PC-3 (cell line): ENCODE measurements around the gene CLEC16A. TPM values are rescaled to one million over a fixed set of nuclear protein-coding genes. Genes with fewer than 3 reads are reported as not detected.
"Not testable (repeated sequence)": the region's sequence is repeated elsewhere in the genome, so short reads cannot be mapped to it uniquely, and the experiment has no call there.

ENCODE experiments used
- ATAC-seq: fragments of 200-7000 bp; cut with Tn5 transposase; 2 replicates; pipeline ENCODE4 v1.9.1; 2020; ENCODE audit warnings: mild to moderate bottlenecking, moderate library complexity
- BruUV-seq: library from RNA; stranded (reverse); fragments of 400-500 nt; replicated peaks from 2 replicates; lab custom pipeline; 2021; lab: Mats Ljungman, UMichigan
- CTCF ChIA-PET: fragments of 300-600 bp; sonication (Branson Sonifier 250); formaldehyde crosslinking; loops from one replicate; lab custom pipeline; 2022; ENCODE audit warnings: antibody characterized with exemption; lab: Charles Lee
- POLR2A ChIA-PET: fragments of 300-600 bp; sonication (Branson Sonifier 250); formaldehyde crosslinking; loops from one replicate; lab custom pipeline; 2022; ENCODE audit warnings: antibody characterized with exemption; ENCODE audit not compliant: unreplicated experiment; lab: Charles Lee
- DNase-seq: peaks from one replicate; pipeline ENCODE4 v3.0.0-alpha.2; 2015
- H2AFZ ChIP-seq: fragments of 300-600 bp; sonication (generic); 2 replicates; pipeline ENCODE4 v1.6.0; 2016; ENCODE audit warnings: antibody characterized with exemption, low read length
- H3F3A ChIP-seq: fragments of 300-600 bp; sonication (generic); one replicate; pipeline ENCODE4 v1.6.0; 2017; ENCODE audit warnings: antibody characterized with exemption, low read length, control low read depth, mild to moderate bottlenecking; ENCODE audit not compliant: unreplicated experiment
- H3K27ac ChIP-seq: fragments of 300-600 bp; sonication (generic); 2 replicates; pipeline ENCODE4 v1.5.1; 2016; ENCODE audit warnings: mild to moderate bottlenecking, low read length
- H3K27me3 ChIP-seq: fragments of 300-600 bp; sonication (generic); 2 replicates; pipeline ENCODE4 v1.6.1; 2016; ENCODE audit warnings: low read length, mixed read lengths
- H3K36me3 ChIP-seq: fragments of 300-600 bp; sonication (generic); 2 replicates; pipeline ENCODE4 v1.6.1; 2016; ENCODE audit warnings: low read depth, mixed run types, low read length, mixed read lengths
- H3K4me1 ChIP-seq: fragments of 300-600 bp; sonication (generic); 2 replicates; pipeline ENCODE4 v1.5.1; 2016; ENCODE audit warnings: low read length; ENCODE audit not compliant: insufficient read depth
- H3K4me2 ChIP-seq: fragments of 300-600 bp; sonication (generic); 2 replicates; pipeline ENCODE4 v1.6.0; 2016; ENCODE audit warnings: low read length
- H3K4me3 ChIP-seq: fragments of 300-600 bp; sonication (generic); 2 replicates; pipeline ENCODE4 v1.5.1; 2016; ENCODE audit warnings: mild to moderate bottlenecking, low read length, mixed read lengths
- H3K79me2 ChIP-seq: fragments of 300-600 bp; sonication (generic); 2 replicates; pipeline ENCODE4 v1.6.1; 2017; ENCODE audit warnings: low read length, mixed read lengths
- H3K9ac ChIP-seq: fragments of 300-600 bp; sonication (generic); 2 replicates; pipeline ENCODE4 v1.6.0; 2016; ENCODE audit warnings: mild to moderate bottlenecking, low read length
- H3K9me2 ChIP-seq: fragments of 300-600 bp; sonication (generic); replicated peaks from 2 replicates; pipeline ENCODE4 v1.6.1; 2016; ENCODE audit warnings: mixed run types, low read length, mixed read lengths
- H3K9me3 ChIP-seq: fragments of 300-600 bp; sonication (generic); 2 replicates; pipeline ENCODE4 v1.6.1; 2016; ENCODE audit warnings: low read length, mixed read lengths
- H4K20me1 ChIP-seq: fragments of 300-600 bp; sonication (generic); 2 replicates; pipeline ENCODE4 v1.6.1; 2016; ENCODE audit warnings: low read length, mixed read lengths
- EZH2 ChIP-seq: fragments of 300-600 bp; sonication (generic); IDR thresholded peaks from one replicate; pipeline ENCODE4 v1.6.1; 2017; ENCODE audit warnings: antibody characterized with exemption, mild to moderate bottlenecking, low read length; ENCODE audit not compliant: unreplicated experiment
- EZH2phosphoT487 ChIP-seq: fragments of 300-600 bp; sonication (generic); IDR thresholded peaks from 2 replicates; pipeline ENCODE4 v1.6.1; 2018; ENCODE audit warnings: mild to moderate bottlenecking, antibody characterized with exemption, low read length, borderline replicate concordance
- intact Hi-C: fragments of 100-400 bp; cut with micrococcal nuclease; formaldehyde crosslinking; loops from 2 replicates; pipeline ENCODE4 v1.9.0; 2023
- total RNA-seq: library from RNA; depleted of rRNA; stranded (reverse); fragments of >200 nt; gene quantifications from 2 replicates; pipeline ENCODE4 v1.2.3, GENCODE V29; 2014
- TF ChIP-seq, protein P1 (sequence below): fragments of 300-600 bp; sonication (generic); conservative IDR thresholded peaks from 2 replicates; pipeline ENCODE4 v1.5.1; 2017; ENCODE audit warnings: antibody characterized with exemption, low read depth, mild to moderate bottlenecking, low read length

The CLEC16A gene
- total RNA-seq, 1 experiment from 2014 or later: 9.5 TPM

GRCh38 chr16:10926094-10926493 lies 18.3 kb upstream of the CLEC16A start:
- no peak for DNase-seq
- H4K20me1 ChIP-seq: no peaks in the 10 kb centered on the region
- H3K9me2 ChIP-seq: no peaks in the 10 kb centered on the region
- no peaks in the 10 kb centered on the region for H3F3A ChIP-seq
- H3K36me3 ChIP-seq: no peaks in the 10 kb centered on the region
- ChIA-PET POLR2A (no interaction called here), CTCF (interaction anchor here (0.6 kb wide), 1 partner anchor 33 kb away, joined by 5 read pairs; no protein-coding TSS in a partner anchor)
- no peak overlapping the region for H3K4me2 ChIP-seq
- no peak overlapping the region for H2AFZ ChIP-seq
- H3K9me3 ChIP-seq: no peaks in the 10 kb centered on the region
- no peak overlapping the region for H3K4me3 ChIP-seq
- no TSS peak for BruUV-seq
- H3K27me3 ChIP-seq: no peaks in the 10 kb centered on the region
- intact Hi-C loops: no loop called here
- ATAC-seq: no peak
- no peak overlapping the region for H3K9ac ChIP-seq
- no peak overlapping the region for H3K27ac ChIP-seq
- H3K4me1 ChIP-seq: no peaks in the 10 kb centered on the region
- H3K79me2 ChIP-seq: no peaks in the 10 kb centered on the region
- no peak for TF ChIP-seq EZH2phosphoT487
- TF ChIP-seq, protein P1, sequence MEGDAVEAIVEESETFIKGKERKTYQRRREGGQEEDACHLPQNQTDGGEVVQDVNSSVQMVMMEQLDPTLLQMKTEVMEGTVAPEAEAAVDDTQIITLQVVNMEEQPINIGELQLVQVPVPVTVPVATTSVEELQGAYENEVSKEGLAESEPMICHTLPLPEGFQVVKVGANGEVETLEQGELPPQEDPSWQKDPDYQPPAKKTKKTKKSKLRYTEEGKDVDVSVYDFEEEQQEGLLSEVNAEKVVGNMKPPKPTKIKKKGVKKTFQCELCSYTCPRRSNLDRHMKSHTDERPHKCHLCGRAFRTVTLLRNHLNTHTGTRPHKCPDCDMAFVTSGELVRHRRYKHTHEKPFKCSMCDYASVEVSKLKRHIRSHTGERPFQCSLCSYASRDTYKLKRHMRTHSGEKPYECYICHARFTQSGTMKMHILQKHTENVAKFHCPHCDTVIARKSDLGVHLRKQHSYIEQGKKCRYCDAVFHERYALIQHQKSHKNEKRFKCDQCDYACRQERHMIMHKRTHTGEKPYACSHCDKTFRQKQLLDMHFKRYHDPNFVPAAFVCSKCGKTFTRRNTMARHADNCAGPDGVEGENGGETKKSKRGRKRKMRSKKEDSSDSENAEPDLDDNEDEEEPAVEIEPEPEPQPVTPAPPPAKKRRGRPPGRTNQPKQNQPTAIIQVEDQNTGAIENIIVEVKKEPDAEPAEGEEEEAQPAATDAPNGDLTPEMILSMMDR: no peak
- no peak for TF ChIP-seq EZH2

DNA sequence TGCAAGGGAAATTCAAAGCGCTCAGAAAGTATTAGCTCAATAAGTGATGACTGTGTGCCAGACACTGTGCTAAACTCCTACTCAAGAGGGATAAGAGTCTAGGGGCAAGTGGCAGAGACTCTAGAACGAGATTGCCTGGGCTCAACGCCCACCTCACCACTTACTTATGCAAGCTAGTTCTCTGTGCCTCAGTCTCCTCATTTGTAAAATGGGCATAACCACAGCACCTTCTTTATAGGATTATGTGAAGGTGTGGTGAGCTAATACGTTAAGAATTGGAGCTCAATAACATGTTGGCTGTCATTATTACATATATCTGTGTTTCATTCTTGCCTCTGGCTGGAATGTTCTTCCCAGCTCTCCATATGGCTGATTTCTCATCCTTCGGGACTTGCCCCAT lies 17.5 kb upstream of the CLEC16A start:
- no peaks in the 10 kb centered on the region for H4K20me1 ChIP-seq
- no peaks in the 10 kb centered on the region for H3K27me3 ChIP-seq
- no peaks in the 10 kb centered on the region for H3K79me2 ChIP-seq
- BruUV-seq: no TSS peak
- no peaks in the 10 kb centered on the region for H3F3A ChIP-seq
- no peak for DNase-seq
- H2AFZ ChIP-seq: no peak overlapping the region
- TF ChIP-seq, protein P1: no peak
- no peak for TF ChIP-seq EZH2phosphoT487
- no peak for TF ChIP-seq EZH2
- intact Hi-C loops: no loop called here
- no peak for ATAC-seq
- H3K9ac ChIP-seq: no peak overlapping the region
- no peaks in the 10 kb centered on the region for H3K9me3 ChIP-seq
- H3K9me2 ChIP-seq: no peaks in the 10 kb centered on the region
- POLR2A ChIA-PET: no interaction called here
- H3K27ac ChIP-seq: no peak overlapping the region
- H3K36me3 ChIP-seq: no peaks in the 10 kb centered on the region
- no peak overlapping the region for H3K4me2 ChIP-seq
- no peaks in the 10 kb centered on the region for H3K4me1 ChIP-seq
- CTCF ChIA-PET: no interaction called here
- no peak overlapping the region for H3K4me3 ChIP-seq

GRCh38 chr16:10927497-10928112 lies 16.8 kb upstream of the CLEC16A start:
- no peaks in the 10 kb centered on the region for H3K9me3 ChIP-seq
- no peaks in the 10 kb centered on the region for H4K20me1 ChIP-seq
- H3K36me3 ChIP-seq: no peaks in the 10 kb centered on the region
- H3K27me3 ChIP-seq: no peaks in the 10 kb centered on the region
- TF ChIP-seq EZH2: no peak
- no peak for TF ChIP-seq EZH2phosphoT487
- TF ChIP-seq, protein P1: no peak
- no peak overlapping the region for H3K4me3 ChIP-seq
- BruUV-seq: no TSS peak
- ChIA-PET POLR2A (no interaction called here), CTCF (no interaction called here)
- H3K9me2 ChIP-seq: no peaks in the 10 kb centered on the region
- ATAC-seq (no peak), DNase-seq (no peak)
- H3K4me1 ChIP-seq: no peaks in the 10 kb centered on the region
- no peaks in the 10 kb centered on the region for H3F3A ChIP-seq
- intact Hi-C loops: no loop called here
- no peak overlapping the region for H3K9ac ChIP-seq
- no peak overlapping the region for H3K27ac ChIP-seq
- H3K4me2 ChIP-seq: no peak overlapping the region
- no peak overlapping the region for H2AFZ ChIP-seq
- H3K79me2 ChIP-seq: no peaks in the 10 kb centered on the region

DNA sequence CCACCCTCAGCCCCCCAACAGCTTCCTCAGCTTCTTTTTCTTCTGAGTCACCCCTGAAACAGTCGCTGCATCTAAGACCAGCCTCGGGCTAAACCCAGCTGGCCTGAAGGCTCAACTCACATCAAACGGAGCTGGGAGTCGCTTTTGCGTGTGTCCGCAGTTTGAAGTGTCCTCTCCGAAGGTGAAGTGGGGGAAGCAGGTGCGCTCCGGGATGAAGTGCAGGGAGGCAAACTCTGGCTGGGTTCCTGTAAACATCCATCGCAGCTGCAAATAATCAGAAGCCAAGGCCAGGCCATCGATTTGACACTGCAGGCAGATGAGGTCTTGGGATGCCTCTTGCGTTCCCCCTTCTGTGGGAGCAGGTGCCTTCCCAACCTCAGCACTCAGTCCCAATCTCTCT lies 15.3 kb upstream of the CLEC16A start:
- H3K9ac ChIP-seq, H3K9me2 ChIP-seq, H3K27me3 ChIP-seq, H2AFZ ChIP-seq, H3K27ac ChIP-seq, H3K4me2 ChIP-seq, DNase-seq, H3K79me2 ChIP-seq, H3F3A ChIP-seq, POLR2A ChIA-PET, H3K4me1 ChIP-seq, CTCF ChIA-PET, intact Hi-C loops, H4K20me1 ChIP-seq, H3K4me3 ChIP-seq, BruUV-seq, ATAC-seq, H3K36me3 ChIP-seq, H3K9me3 ChIP-seq: not testable (repeated sequence)
